Measurements from ENCODE around the gene WDR33.
"Not testable (repeated sequence)": the region's sequence is repeated elsewhere in the genome, so short reads cannot be mapped to it uniquely, and the experiment has no call there.

The WDR33 gene

GRCh38 chr2:127810619-127811396, at the start of gene WDR33:
Gene WDR33 (minus strand): TSS chr2:127811171. CDS start chr2:127770981, 40,190 bp downstream.
- DNase-seq = peak; percentile 55 to 90 (median 81)

GRCh38 chr2:127860130-127860529, 49.2 kb upstream of the WDR33 start:
- no peak for DNase-seq

GRCh38 chr2:127859712-127860085, 48.7 kb upstream of the WDR33 start:
- peak in 1 of 58 donors; percentile 20 for DNase-seq

GRCh38 chr2:127857265-127857808, 46.4 kb upstream of the WDR33 start:
- peak in 1 of 58 donors; percentile 39 for DNase-seq

- no peak for DNase-seq
These were observed 42.7 kb upstream of the WDR33 start for GRCh38 chr2:127853671-127854070.

GRCh38 chr2:127852388-127852787, 41.4 kb upstream of the WDR33 start:
- no peak for DNase-seq

- no peak for DNase-seq
These were observed 37.0 kb upstream of the WDR33 start for GRCh38 chr2:127847931-127848330.

- peak in 16 of 58 donors; percentile 8 to 61 (median 23) for DNase-seq
These were observed 34.0 kb upstream of the WDR33 start for GRCh38 chr2:127844973-127845372.

GRCh38 chr2:127843677-127844076, 32.7 kb upstream of the WDR33 start:
- no peak for DNase-seq

- DNase-seq = no peak
These were observed 30.7 kb upstream of the WDR33 start for GRCh38 chr2:127841466-127842178.

GRCh38 chr2:127840893-127841292, 29.9 kb upstream of the WDR33 start:
- no peak for DNase-seq

- no peak for DNase-seq
These were observed 24.0 kb upstream of the WDR33 start for GRCh38 chr2:127834951-127835350.

- no peak for DNase-seq
These were observed 18.9 kb upstream of the WDR33 start for GRCh38 chr2:127829845-127830246.

GRCh38 chr2:127826708-127827107, 15.7 kb upstream of the WDR33 start:
- not testable (repeated sequence) for DNase-seq

- no peak for DNase-seq
These were observed 15.1 kb upstream of the WDR33 start for GRCh38 chr2:127826047-127826446.

- no peak for DNase-seq
These were observed 9.2 kb upstream of the WDR33 start for GRCh38 chr2:127820080-127820668.

GRCh38 chr2:127818794-127819425, 7.9 kb upstream of the WDR33 start:
- DNase-seq = no peak

- no peak for DNase-seq
These were observed 7.3 kb upstream of the WDR33 start for GRCh38 chr2:127818241-127818640.

- DNase-seq = no peak
These were observed 3.7 kb upstream of the WDR33 start for GRCh38 chr2:127814677-127815076.

- DNase-seq = not testable (repeated sequence)
These were observed 1.5 kb upstream of the WDR33 start for GRCh38 chr2:127812441-127812840.

Measured in anterior cingulate cortex (tissue), 58 donors.